Measurements from ENCODE around the gene JARID2. TPM values are rescaled to one million over a fixed set of nuclear protein-coding genes. Genes with fewer than 3 reads are reported as not detected.

JARID2 gene
- total RNA-seq, 2 donors from 2014 or later: 20.7 to 50.3 TPM

DNA sequence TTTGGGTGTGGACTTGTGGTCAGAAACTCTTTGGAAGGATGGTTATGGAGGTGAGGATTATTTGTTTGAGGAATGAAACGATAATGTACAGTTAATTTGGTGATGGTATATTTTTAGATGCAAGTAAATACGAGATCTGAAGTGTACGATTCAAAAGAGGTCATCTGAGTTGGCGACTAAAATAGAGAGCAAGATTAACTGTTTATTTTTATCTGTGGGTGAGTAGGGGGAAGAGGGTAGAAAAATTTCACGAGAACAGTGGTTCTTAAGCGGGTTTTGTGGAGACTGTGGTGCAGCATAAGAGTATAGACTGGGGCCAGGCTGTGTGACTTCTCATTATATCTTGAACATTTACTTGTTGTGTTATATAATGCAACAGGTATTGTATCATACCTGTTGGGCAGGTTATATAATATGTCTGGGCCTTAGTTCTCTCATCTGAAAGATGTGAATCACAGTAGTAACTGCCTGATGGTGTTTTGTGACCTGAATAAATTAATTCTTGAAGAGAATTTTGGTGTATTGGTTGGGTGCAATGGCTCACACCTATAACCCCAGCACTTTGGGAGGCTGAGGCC, 171.2 kb downstream of the JARID2 start:
- H3K27me3 Mint-ChIP-seq: no peaks in the 10 kb centered on the region
- peak; percentile 18 for ATAC-seq (replicated peaks)
- H3K36me3 Mint-ChIP-seq (ENCODE audit: low read depth): peaks cover 91% of the 10 kb centered on the region
- H3K27ac Mint-ChIP-seq: peak overlapping the region; percentile 77
- H3K9me3 Mint-ChIP-seq: peaks cover 4% of the 10 kb centered on the region
- H3K4me1 Mint-ChIP-seq: peaks cover 41% of the 10 kb centered on the region
- peak overlapping the region; percentile 40 for H3K4me3 Mint-ChIP-seq

DNA sequence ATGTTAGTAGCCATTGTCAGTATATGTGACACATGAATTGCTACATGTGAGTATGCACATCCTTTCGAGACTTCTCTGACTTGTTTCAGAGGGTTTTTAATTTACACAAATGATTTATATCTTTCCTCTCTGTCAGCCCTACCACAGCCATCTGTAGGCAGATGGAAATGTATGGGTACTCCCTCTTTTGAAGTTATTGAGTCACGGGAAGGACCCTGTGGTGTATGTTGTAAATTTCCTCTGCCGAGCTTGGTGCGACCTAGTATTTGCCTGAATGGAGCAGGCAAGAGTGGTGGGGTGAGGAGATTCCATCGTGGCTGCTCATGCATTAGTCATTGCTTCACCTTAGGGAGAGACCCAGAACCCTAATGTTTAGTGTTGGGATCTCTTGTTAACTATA, 171.9 kb downstream of the JARID2 start:
- Mint-ChIP-seq H3K9me3 (peaks cover 4% of the 10 kb centered on the region), H3K27ac (peak overlapping the region; percentile 77), H3K4me1 (peaks cover 41% of the 10 kb centered on the region), H3K27me3 (no peaks in the 10 kb centered on the region), H3K36me3 (ENCODE audit: low read depth) (peaks cover 91% of the 10 kb centered on the region), H3K4me3 (peak overlapping the region; percentile 40)
- peak; percentile 89 for ATAC-seq (replicated peaks)

DNA sequence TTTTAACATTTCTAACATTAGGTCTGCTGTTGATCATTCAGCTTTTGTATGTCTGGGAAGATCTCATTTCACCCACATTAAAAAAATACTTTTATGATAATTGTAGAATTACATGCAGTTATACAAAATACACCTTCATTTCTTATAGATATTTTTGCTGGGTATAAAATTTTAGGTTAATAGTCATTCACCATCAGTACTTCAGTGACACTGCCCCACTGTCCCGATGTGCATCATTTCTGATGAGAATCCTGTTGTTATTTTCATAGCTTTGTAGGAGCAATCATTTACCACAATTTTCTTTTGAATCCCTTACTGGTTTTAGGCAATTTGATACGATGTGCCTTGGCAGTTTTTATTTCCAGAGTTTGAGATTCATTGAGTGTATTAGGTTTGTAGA, 173.6 kb downstream of the JARID2 start:
- ATAC-seq (replicated peaks): no peak
- Mint-ChIP-seq H3K27me3 (no peaks in the 10 kb centered on the region), H3K9me3 (peaks cover 4% of the 10 kb centered on the region), H3K4me3 (no peak overlapping the region), H3K4me1 (peaks cover 39% of the 10 kb centered on the region), H3K36me3 (ENCODE audit: low read depth) (peaks cover 91% of the 10 kb centered on the region), H3K27ac (no peak overlapping the region)

DNA sequence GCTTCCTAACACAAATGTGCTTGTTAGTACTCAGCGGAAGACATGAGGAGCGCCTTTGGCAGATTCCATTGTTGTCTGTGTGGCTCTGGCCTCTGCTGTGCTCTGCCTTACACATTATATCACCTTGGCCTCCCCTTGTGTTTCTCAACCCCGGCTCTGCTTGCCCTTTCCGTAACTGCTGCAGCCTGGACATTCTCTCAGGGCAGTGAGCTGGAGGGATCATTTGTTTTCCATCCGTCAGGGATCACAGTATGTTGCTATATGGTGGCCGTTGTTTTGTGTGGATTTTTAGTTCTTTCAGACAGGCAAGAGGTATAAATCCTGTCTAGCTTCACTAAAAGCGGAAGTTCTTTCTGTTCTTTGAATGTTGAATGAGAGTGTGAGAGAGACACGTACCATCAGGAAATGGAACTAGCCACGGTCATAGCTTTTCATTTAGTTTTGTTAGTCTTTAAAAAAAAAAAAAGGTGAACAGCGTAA, 175.1 kb downstream of the JARID2 start:
- peaks cover 4% of the 10 kb centered on the region for H3K9me3 Mint-ChIP-seq
- peak overlapping the region; percentile 90 for H3K27ac Mint-ChIP-seq
- H3K36me3 Mint-ChIP-seq (ENCODE audit: low read depth): peaks cover 97% of the 10 kb centered on the region
- no peak for ATAC-seq (replicated peaks)
- peaks cover 44% of the 10 kb centered on the region for H3K4me1 Mint-ChIP-seq
- H3K4me3 Mint-ChIP-seq: peak overlapping the region; percentile 74
- no peaks in the 10 kb centered on the region for H3K27me3 Mint-ChIP-seq

DNA sequence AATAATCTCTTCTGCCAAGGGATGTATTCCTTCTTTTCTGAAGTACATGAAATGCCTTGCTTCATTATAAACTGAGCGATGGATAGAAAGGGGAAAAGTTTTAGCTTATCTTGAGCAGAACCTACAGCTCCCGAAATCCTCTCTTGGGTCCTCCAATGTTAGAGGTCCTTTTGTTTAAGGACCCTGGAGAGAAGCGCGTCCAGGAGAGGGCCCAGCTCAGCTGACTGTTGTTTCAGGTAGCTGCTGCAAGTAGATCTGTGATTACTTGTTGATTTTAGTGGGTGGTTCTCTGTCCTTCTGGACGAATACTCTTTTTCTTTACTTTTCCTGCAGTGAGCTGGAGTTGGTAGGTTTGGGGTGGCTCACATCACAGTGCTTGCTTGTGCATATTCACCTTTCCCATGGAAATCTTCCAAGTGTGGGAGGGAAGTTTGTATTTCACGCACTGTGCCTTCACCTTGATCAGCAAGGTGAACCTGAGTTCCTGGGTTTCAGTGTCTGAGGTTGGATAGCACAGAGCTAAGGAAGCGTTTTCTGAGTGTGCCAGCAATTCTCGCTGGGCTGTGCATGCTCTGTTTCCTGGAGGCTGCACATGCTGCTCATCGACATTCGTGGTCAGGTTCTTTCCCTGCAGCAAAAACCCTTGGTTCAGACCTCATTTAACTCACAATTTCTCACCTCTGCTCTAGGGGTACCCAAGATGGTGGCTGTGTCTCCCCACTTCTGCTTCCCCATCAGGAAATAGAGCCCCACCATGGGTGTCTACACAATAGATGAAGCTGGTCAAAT, 176.3 kb downstream of the JARID2 start:
- H3K27ac Mint-ChIP-seq: peak overlapping the region; percentile 90
- peak; percentile 56 for ATAC-seq (replicated peaks)
- peaks cover 98% of the 10 kb centered on the region for H3K36me3 Mint-ChIP-seq (ENCODE audit: low read depth)
- H3K9me3 Mint-ChIP-seq: peaks cover 4% of the 10 kb centered on the region
- no peaks in the 10 kb centered on the region for H3K27me3 Mint-ChIP-seq
- H3K4me3 Mint-ChIP-seq: peak overlapping the region; percentile 74
- peaks cover 41% of the 10 kb centered on the region for H3K4me1 Mint-ChIP-seq

DNA sequence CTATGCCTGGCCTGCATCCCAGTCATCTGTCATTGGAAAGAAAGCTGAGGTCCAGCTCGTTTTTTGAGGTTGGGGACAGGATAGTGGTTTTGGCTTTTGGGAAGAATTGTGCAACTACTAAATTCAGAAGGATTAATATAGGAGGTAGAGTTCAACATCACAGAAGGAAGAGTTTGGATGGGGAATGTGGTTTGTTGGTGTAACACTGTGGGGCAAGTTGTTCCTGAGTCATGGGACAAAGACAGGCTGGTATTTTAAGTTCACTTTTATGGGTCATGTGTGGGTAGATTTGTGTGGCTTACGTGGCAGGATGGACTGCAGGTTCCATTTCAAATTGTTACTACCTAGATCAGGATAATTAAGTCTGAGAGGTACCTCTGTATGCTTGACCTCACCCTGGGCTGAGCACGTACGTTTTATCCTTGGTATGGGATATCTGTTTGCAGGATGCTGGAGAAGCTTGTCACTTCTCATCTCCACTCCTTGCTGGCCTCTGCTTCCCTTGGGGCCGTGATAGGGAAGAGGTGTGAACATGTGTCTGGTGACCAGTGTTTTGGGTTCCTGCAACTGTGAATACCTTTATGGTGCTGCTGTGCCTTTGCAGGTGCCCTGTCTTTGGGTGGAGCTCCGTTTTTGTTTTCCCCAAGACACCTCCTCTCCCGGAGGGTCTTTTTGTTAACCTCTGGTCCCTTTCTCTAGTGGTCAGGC, 177.6 kb downstream of the JARID2 start:
- H3K36me3 Mint-ChIP-seq (ENCODE audit: low read depth): peaks cover 98% of the 10 kb centered on the region
- peaks cover 46% of the 10 kb centered on the region for H3K4me1 Mint-ChIP-seq
- H3K4me3 Mint-ChIP-seq: peak overlapping the region; percentile 74
- H3K9me3 Mint-ChIP-seq: peaks cover 4% of the 10 kb centered on the region
- no peaks in the 10 kb centered on the region for H3K27me3 Mint-ChIP-seq
- peak overlapping the region; percentile 90 for H3K27ac Mint-ChIP-seq
- peak; percentile 30 for ATAC-seq (replicated peaks)

DNA sequence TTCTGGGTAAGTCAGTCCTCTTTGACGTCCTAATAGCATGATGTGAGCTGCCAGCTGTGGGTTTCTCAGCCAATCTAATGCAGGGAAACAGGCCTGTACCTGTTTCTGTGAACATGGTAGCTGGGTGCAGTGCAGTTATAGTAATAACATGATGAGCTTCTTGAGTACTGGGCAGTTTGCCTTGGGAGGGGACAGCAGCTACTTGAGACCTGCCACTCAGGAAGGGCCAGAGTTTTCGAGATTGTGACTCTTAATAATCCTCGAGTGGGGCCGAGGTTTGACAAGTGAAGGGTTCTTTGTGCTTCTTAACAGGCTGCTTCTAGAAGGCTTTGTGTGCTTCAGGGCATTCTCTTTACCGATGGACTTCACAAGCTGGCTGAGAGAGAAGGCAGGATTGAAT, 180.1 kb downstream of the JARID2 start:
- H3K9me3 Mint-ChIP-seq: no peaks in the 10 kb centered on the region
- peaks cover 54% of the 10 kb centered on the region for H3K4me1 Mint-ChIP-seq
- H3K27ac Mint-ChIP-seq: no peak overlapping the region
- ATAC-seq (replicated peaks): no peak
- no peaks in the 10 kb centered on the region for H3K27me3 Mint-ChIP-seq
- H3K4me3 Mint-ChIP-seq: no peak overlapping the region
- peaks cover 98% of the 10 kb centered on the region for H3K36me3 Mint-ChIP-seq (ENCODE audit: low read depth)

DNA sequence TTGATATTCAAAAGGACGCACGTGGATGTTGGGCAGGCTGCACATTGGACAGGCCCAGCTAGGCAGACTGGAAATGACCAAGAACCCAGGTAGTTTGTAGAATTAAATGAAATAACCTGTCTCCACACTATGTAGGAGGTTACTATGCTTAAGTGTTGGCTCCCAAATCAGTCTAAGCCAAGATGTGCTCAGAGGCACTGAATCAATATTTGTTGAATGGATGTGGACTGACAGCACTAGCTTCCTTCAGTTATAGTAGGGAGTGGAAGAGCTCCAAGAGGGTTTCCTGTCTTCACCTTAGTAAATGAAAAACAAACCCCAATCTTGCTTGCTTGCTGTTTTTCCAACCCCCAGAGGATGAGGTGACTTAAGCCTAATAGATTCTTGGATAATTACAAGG, 180.5 kb downstream of the JARID2 start:
- Mint-ChIP-seq H3K9me3 (no peaks in the 10 kb centered on the region), H3K27me3 (no peaks in the 10 kb centered on the region), H3K27ac (no peak overlapping the region), H3K36me3 (ENCODE audit: low read depth) (peaks cover 97% of the 10 kb centered on the region), H3K4me3 (no peak overlapping the region), H3K4me1 (peaks cover 54% of the 10 kb centered on the region)
- no peak for ATAC-seq (replicated peaks)

DNA sequence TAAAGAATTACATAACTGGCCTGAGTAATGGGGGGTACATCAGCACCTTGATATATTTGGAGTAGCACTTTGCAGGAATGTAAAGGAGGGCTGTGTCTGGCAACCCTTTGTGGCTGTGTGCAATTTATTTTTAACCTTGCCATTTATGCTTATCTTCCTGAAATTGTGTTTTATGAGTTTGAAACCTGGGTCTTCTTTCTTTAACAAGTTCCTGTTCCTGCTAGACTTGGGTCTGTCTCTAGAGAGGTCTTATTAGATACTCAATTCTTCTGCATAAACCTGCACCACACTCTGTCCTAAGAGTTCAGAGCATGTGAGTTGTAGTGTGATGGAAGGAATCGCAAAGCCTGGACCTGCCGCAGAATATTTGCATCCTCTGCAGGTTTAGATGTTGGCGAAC, 181.0 kb downstream of the JARID2 start:
- no peak for ATAC-seq (replicated peaks)
- H3K36me3 Mint-ChIP-seq (ENCODE audit: low read depth): peaks cover 94% of the 10 kb centered on the region
- H3K27ac Mint-ChIP-seq: no peak overlapping the region
- H3K27me3 Mint-ChIP-seq: no peaks in the 10 kb centered on the region
- H3K4me1 Mint-ChIP-seq: peaks cover 52% of the 10 kb centered on the region
- no peak overlapping the region for H3K4me3 Mint-ChIP-seq
- H3K9me3 Mint-ChIP-seq: no peaks in the 10 kb centered on the region

DNA sequence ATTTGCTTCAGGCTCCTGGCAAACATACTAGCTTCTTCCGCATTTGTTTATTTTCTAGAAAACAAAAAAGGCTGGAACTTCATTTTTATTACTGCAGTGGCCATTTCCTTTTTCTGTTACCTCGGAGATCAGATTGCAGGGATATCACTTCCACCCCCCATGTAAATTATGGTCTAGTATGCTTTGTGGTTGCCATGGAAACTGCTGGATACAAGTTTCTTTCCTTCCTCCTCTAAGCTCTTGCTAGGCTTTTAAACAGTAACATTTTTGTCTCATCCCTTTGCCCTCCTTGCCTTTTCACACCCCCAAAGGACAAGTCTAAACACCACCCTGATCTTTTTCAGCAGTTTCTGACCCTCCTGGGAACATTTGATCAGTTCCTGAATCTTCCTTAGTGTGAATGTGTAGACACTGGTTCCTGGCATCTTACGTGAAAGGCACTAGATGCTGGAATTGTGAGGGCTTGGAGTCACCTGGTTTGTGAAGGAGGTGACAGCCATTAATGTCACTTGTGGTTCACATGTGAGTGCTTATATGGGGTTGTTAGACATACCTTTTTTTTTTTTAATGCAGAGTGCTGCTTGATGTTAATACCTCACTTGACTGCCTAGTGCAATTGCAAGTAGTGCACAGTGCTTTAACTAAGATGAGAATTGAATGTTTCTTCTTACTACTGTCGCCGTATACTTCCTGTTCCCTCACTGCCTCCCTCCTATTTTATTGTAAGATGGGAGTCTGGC, 181.6 kb downstream of the JARID2 start:
- H3K4me3 Mint-ChIP-seq: no peak overlapping the region
- H3K4me1 Mint-ChIP-seq: peaks cover 51% of the 10 kb centered on the region
- no peaks in the 10 kb centered on the region for H3K27me3 Mint-ChIP-seq
- no peaks in the 10 kb centered on the region for H3K9me3 Mint-ChIP-seq
- peak overlapping the region; percentile 41 for H3K27ac Mint-ChIP-seq
- no peak for ATAC-seq (replicated peaks)
- peaks cover 88% of the 10 kb centered on the region for H3K36me3 Mint-ChIP-seq (ENCODE audit: low read depth)

DNA sequence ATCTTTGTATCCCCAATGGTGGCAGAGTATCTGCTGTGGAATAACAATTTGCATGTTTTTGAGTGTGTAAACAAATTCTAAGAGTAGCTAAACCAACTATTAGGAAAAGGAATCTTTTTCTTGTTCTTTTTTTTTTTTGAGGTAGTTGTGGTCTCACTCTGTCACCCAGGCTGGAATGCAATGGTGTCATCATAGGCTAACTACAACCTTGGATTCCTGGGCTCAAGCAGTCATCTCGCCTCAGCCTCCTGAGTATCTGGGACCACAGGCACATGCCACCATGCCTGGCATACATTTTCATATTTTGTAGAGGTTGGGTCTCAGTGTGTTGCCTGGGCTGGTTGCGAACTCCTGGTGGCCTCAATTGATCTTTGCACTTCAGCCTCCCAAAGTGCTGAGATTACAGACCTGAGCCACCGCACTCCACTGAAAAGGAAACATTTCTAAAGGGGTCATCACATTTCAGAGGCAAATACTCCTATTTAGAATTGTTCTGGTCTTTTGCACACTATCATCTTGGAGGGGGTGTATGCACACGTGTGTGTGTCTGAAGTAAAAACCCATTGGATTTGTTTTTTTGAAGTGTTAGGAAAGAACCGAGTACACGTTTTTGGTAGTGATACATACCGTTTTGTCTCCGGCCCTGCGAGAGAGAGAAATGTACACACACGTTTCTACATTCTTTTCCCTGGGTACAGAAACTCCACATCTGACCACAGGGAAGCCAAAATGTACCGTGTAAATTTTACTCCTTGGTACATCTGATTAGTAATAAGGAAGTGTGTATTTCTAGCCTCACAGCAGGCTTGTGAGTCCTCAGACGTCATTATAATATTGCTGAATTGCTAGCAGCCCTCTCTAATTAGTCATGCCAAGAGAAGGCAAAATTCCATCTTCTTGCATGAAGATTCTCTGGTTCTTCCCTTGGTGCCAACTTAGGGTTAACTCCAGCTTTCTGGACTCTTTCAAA, 183.6 kb downstream of the JARID2 start:
- Mint-ChIP-seq H3K4me1 (peaks cover 59% of the 10 kb centered on the region), H3K27me3 (no peaks in the 10 kb centered on the region), H3K4me3 (no peak overlapping the region), H3K36me3 (ENCODE audit: low read depth) (peaks cover 81% of the 10 kb centered on the region), H3K9me3 (no peaks in the 10 kb centered on the region), H3K27ac (peak overlapping the region; percentile 19)
- ATAC-seq (replicated peaks): peak; percentile 33

DNA sequence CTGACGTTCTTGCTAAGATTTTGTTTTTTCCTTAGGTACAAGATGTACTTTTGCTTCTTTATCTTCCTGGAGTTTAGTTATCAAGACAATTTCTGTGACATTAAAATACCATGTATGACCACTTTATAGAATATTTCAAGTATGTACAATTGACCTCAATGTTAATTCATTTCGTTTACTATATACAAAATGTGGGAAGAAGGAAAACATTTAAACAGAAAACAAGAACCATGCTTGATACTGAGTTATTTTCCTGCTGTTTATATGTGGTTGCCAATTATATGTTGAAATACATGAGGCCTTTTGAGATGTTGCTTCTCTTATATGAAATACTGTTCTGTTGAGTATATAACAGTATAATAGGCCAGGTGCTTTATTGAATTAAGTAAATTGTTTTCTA, 184.3 kb downstream of the JARID2 start:
- Mint-ChIP-seq H3K4me3 (no peak overlapping the region), H3K9me3 (no peaks in the 10 kb centered on the region), H3K27me3 (no peaks in the 10 kb centered on the region), H3K36me3 (ENCODE audit: low read depth) (peaks cover 81% of the 10 kb centered on the region), H3K4me1 (peaks cover 65% of the 10 kb centered on the region), H3K27ac (peak overlapping the region; percentile 19)
- no peak for ATAC-seq (replicated peaks)

DNA sequence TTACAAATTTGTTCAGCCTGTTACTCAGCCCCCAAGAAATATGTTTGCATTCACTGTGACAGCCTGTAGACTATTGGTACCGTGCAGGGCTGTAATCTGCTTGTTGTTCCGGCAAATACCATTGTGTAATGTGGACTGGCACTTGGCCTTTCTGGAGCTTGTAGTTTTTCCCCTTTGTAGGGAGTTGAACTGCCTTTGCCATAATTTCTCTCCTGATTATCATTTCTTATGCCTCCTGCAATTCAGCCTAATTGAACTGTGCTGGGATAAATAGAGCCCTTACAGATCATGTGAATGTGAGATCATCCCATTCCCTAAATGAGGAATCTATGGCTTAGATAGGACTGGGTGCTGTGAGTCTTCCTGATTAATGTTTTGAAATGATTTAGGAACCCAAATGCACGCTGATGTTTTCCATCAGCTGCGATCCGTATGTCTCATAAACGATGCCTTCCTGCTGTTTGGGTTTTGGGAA, 185.1 kb downstream of the JARID2 start:
- H3K36me3 Mint-ChIP-seq (ENCODE audit: low read depth): peaks cover 75% of the 10 kb centered on the region

More for the DNA sequence above, 185.1 kb downstream of the JARID2 start:
- Mint-ChIP-seq H3K4me1 (peaks cover 60% of the 10 kb centered on the region), H3K9me3 (no peaks in the 10 kb centered on the region), H3K4me3 (peak overlapping the region; percentile 71), H3K27me3 (no peaks in the 10 kb centered on the region), H3K27ac (peak overlapping the region; percentile 91)
- ATAC-seq (replicated peaks): no peak
